GM12872 (cell line): ENCODE measurements around the gene ZNF512B.

ENCODE experiments used
- TF ChIP-seq, protein P1 (sequence below): IDR thresholded peaks from 3 replicates; pipeline ENCODE4 v1.5.1; 2011; ENCODE audit warnings: low read depth, mild to moderate bottlenecking, low read length, moderate library complexity; ENCODE audit not compliant: insufficient read depth

Gene ZNF512B

DNA sequence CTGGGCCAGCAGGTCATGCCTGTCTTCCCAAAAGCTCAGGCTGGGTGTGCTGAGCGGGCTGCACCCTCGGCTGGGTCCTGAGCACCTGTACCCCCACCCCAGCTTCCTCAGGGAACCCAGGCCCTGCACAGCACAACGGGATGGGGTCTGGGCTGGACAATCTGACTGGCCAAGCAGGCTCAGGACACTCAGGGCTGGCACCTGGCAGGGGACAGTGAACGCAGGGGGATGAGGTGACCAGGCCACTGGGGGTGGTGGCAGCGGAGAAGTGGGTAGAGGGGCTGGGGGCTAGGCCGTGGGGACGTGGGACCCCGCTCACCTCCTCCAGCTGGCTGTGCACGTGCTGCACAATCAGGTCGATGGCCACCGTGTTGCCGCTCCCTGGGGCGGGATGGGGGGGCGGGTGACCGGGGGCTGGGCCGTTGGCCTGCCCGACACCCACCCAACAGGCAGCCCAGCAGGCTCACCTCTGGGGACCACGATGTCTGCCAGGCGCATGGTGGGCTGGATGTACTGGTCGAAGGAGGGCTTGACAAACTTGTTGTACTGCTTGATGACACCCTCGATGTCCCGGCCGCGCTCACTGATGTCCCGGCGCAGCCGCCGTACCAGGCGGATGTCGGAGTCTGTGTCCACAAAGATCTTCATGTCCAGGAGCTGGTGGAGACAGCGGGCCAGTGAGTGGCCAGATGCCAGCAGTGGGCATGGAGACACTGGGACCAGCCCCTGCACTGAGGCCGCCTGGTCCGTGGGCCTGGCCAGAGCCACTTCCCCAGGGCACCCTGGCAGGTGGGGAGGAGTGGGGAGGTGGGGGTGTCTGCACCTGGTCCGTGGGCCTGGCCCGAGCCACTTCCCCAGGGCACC, 25.4 kb downstream of the ZNF512B start:
- TF ChIP-seq, protein P1, sequence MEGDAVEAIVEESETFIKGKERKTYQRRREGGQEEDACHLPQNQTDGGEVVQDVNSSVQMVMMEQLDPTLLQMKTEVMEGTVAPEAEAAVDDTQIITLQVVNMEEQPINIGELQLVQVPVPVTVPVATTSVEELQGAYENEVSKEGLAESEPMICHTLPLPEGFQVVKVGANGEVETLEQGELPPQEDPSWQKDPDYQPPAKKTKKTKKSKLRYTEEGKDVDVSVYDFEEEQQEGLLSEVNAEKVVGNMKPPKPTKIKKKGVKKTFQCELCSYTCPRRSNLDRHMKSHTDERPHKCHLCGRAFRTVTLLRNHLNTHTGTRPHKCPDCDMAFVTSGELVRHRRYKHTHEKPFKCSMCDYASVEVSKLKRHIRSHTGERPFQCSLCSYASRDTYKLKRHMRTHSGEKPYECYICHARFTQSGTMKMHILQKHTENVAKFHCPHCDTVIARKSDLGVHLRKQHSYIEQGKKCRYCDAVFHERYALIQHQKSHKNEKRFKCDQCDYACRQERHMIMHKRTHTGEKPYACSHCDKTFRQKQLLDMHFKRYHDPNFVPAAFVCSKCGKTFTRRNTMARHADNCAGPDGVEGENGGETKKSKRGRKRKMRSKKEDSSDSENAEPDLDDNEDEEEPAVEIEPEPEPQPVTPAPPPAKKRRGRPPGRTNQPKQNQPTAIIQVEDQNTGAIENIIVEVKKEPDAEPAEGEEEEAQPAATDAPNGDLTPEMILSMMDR, result no peak

DNA sequence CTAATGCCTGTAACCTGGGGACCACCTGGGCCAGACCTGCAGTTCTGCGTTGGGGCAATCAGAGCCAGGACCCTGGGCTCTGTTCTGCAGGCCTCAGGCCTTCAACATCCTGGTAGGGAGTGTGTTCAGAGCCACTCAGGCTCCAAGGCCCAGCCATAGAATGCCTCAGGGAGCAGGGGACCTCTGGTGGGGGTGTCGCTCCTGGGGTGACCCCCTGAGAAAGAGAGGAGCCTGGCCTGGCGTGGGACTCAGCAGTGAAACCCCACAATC, 26.0 kb downstream of the ZNF512B start:
- TF ChIP-seq, protein P1, result no peak

DNA sequence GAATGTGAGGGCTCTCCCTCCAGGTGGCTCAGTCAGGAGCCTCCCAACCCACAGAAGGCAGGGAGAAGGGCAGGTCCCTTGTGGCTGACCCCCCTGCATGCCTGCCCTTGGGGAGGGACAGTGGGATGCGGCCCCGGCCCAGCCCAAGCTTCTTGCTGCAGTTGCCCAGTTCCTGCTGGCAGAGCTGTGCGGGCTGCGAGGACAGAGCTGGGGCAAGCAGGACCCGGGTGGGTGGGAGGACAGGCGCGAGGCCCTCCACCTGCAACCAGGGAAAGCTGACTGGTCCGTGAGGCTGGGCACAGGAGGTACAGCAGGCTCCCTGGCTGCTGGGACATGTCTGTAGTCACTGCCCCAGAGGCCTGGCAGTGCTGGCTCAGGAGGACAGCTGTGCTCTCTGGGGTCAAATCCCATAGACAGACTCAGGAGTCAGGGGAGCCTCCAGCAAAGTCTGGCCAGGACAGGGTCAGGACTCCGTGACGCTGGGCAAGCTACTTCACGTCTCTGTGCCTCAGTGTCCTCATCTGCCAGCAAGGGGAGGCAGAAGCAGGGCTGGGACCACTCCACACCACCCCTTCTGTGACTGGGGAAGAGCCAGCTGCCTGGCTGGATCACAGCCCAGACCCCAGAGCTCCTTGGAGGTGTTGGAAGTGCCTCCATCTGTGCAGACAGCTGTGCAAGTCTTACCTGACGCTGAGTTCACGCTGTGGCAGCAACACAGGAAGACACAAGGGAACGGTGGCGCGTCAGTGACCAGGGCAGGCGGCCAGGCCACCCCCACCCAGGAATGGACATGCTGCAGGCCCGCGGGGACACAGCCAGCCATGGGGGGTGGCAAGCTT, 26.5 kb downstream of the ZNF512B start:
- TF ChIP-seq, protein P1, result no peak

GRCh38 chr20:63942250-63942951, 27.3 kb downstream of the ZNF512B start:
- TF ChIP-seq, protein P1, result no peak

- TF ChIP-seq, protein P1, result no peak
Measured at GRCh38 chr20:63941282-63942081, 28.2 kb downstream of the ZNF512B start.

- TF ChIP-seq, protein P1, result no peak
Measured at GRCh38 chr20:63940472-63941266, 29.1 kb downstream of the ZNF512B start.
